H1 (cell line): ENCODE results near the gene SPEM1. TPM values are rescaled to one million over a fixed set of nuclear protein-coding genes. Genes with fewer than 3 reads are reported as not detected.
A peak's percentile ranks its signal among the peaks of the same experiment; 100 is the strongest.

ENCODE experiments used
- CEBPB ChIP-seq: IDR thresholded peaks from 2 replicates; pipeline ENCODE4 v1.6.1; 2012; ENCODE audit warnings: low read depth, low read length
- CHD1 ChIP-seq: IDR thresholded peaks from 2 replicates; pipeline ENCODE4 v1.6.1; 2012; ENCODE audit warnings: low read depth, low read length, improper control_type of control experiment
- CHD7 ChIP-seq: fragments of 300-600 bp; sonication (generic); IDR thresholded peaks from 2 replicates; pipeline ENCODE4 v1.7.1; 2012; ENCODE audit warnings: low read length, moderate library complexity, mild to moderate bottlenecking, inconsistent platforms; ENCODE audit not compliant: insufficient replicate concordance
- GTF2F1 ChIP-seq: IDR thresholded peaks from 2 replicates; pipeline ENCODE4 v1.6.1; 2012; ENCODE audit warnings: low read depth, low read length, improper control_type of control experiment, borderline replicate concordance
- KDM1A ChIP-seq: fragments of 200-600, 300-600 bp; sonication (generic); IDR thresholded peaks from 2 replicates; pipeline ENCODE4 v1.7.1; 2016; ENCODE audit warnings: mild to moderate bottlenecking, low read length, borderline replicate concordance
- KDM4A ChIP-seq: IDR thresholded peaks from one replicate; pipeline ENCODE4 v1.7.1; 2012; ENCODE audit warnings: low read depth, mild to moderate bottlenecking, moderate library complexity, low read length, inconsistent platforms; ENCODE audit not compliant: severe bottlenecking
- RXRA ChIP-seq: IDR thresholded peaks from 2 replicates; pipeline ENCODE4 v1.6.1; 2011; ENCODE audit warnings: low read depth, mild to moderate bottlenecking, low read length, moderate library complexity; ENCODE audit not compliant: insufficient read depth
- SP4 ChIP-seq: IDR thresholded peaks from 2 replicates; pipeline ENCODE4 v1.6.1; 2012; ENCODE audit warnings: low read length, inconsistent platforms
- SUZ12 ChIP-seq: fragments of 200-600 bp; sonication (generic); IDR thresholded peaks from 2 replicates; pipeline ENCODE4 v1.6.1; 2012; ENCODE audit warnings: mild to moderate bottlenecking, inconsistent platforms, low read length, moderate library complexity, mixed read lengths
- TAF1 ChIP-seq: IDR thresholded peaks from 2 replicates; pipeline ENCODE4 v1.6.1; 2011; ENCODE audit warnings: mild to moderate bottlenecking, low read depth, low read length
- TBP ChIP-seq: IDR thresholded peaks from 2 replicates; pipeline ENCODE4 v1.6.1; 2011; ENCODE audit warnings: low read depth, low read length, improper control_type of control experiment
- polyA plus RNA-seq, 7 experiments: library from polyadenylated mRNA; depleted of rRNA in 3 of 7; stranded (reverse) in 5 of 7; unstranded in 2 of 7; fragments of >200 nt in 5 of 7; fragments of 200-250 nt in 2 of 7; gene quantifications; 1 replicate in 5 of 7; 2 replicates in 1 of 7; 4 replicates in 1 of 7; pipeline versions ENCODE4 v1.2.1 to v1.2.3, GENCODE V29; 2011 to 2013; ENCODE audit warnings: missing spikeins in 2 of 7, mixed read lengths in 2 of 7
- total RNA-seq: library from RNA; stranded (reverse); fragmentation: NEBNext Ultra II Directional; extraction: Animal tissue kit (Norgen Biotek cat#: 25700); gene quantifications from 2 replicates; pipeline ENCODE4 v1.2.1, GENCODE V29; 2021

Gene SPEM1
- total and polyA plus RNA-seq, 2 of the 8 experiments (the other 6 are each of a cell fraction or from before 2014, with no cell fraction given): not detected

GRCh38 chr17:7380855-7381683 is 39.1 kb upstream of the SPEM1 start, which contains the start of gene TNK1 (continued):
- TF ChIP-seq CHD7: no peak
- TF ChIP-seq CEBPB: no peak
- peak; percentile 60 for TF ChIP-seq KDM4A
- no peak for TF ChIP-seq CHD1
- TF ChIP-seq KDM1A: no peak
- no peak for TF ChIP-seq SP4
- TF ChIP-seq RXRA: no peak
- TF ChIP-seq SUZ12: no peak
- no peak for TF ChIP-seq GTF2F1
- peak; percentile 56 for TF ChIP-seq TBP
- TF ChIP-seq TAF1: peak; percentile 56; the same call in 1 of the 2 replicates
